Liver (tissue), 9 donors: ENCODE results near the gene IQSEC1. TPM values are rescaled to one million over a fixed set of nuclear protein-coding genes. Genes with fewer than 3 reads are reported as not detected.

ENCODE experiments used
- DNase-seq: peaks from one replicate; pipeline ENCODE4 v3.0.0-alpha.2; 2017; ENCODE audit warnings: low spot score
- H3K27ac ChIP-seq, 2 donors: one replicate each; pipeline ENCODE4 v1.7.0; 2013; ENCODE audit warnings: inconsistent platforms in 2 of 2, low read length in 2 of 2, control low read depth in 1 of 2, low read depth in 1 of 2, mild to moderate bottlenecking in 1 of 2
- H3K27me3 ChIP-seq, 4 donors: one replicate each; pipeline versions ENCODE4 v1.6.1 to v1.7.0; 2013; ENCODE audit warnings: low read length in 3 of 4, inconsistent platforms in 1 of 4, mild to moderate bottlenecking in 1 of 4, moderate library complexity in 1 of 4; ENCODE audit not compliant: control insufficient read depth in 4 of 4, insufficient read depth in 4 of 4
- H3K36me3 ChIP-seq, 4 donors: one replicate each; pipeline versions ENCODE4 v1.6.1 to v1.7.0; 2013; ENCODE audit warnings: low read length in 3 of 4, mild to moderate bottlenecking in 3 of 4, low read depth in 1 of 4, moderate library complexity in 1 of 4; ENCODE audit not compliant: control insufficient read depth in 4 of 4, insufficient read depth in 3 of 4
- H3K4me1 ChIP-seq, 4 donors: one replicate each; pipeline versions ENCODE4 v1.6.1 to v1.7.0; 2013; ENCODE audit warnings: low read length in 3 of 4, mild to moderate bottlenecking in 3 of 4, moderate library complexity in 1 of 4; ENCODE audit not compliant: control insufficient read depth in 4 of 4, insufficient read depth in 4 of 4
- H3K4me3 ChIP-seq, 3 donors: one replicate each; pipeline versions ENCODE4 v1.6.1 to v1.7.0; 2013; ENCODE audit warnings: low read length in 3 of 3, control low read depth in 1 of 3, low read depth in 1 of 3, mild to moderate bottlenecking in 1 of 3
- H3K9ac ChIP-seq, 2 donors: one replicate each; pipeline ENCODE4 v1.7.0; 2013; ENCODE audit warnings: low read length in 2 of 2, mild to moderate bottlenecking in 2 of 2, moderate library complexity in 2 of 2, control low read depth in 1 of 2, low read depth in 1 of 2
- H3K9me3 ChIP-seq, 4 donors: one replicate each; pipeline versions ENCODE4 v1.6.1 to v1.7.0; 2013; ENCODE audit warnings: low read length in 3 of 4; ENCODE audit not compliant: control insufficient read depth in 4 of 4
- ATF3 ChIP-seq: IDR thresholded peaks from 2 replicates; pipeline ENCODE4 v1.6.1; 2016; ENCODE audit warnings: antibody characterized with exemption
- CTCF ChIP-seq: fragments of 150-350 bp; IDR thresholded peaks from 2 replicates; pipeline ENCODE4 v1.5.1; 2017; ENCODE audit warnings: improper control_type of control experiment, low read depth, low read length; ENCODE audit not compliant: missing input control
- EGR1 ChIP-seq, 2 donors: IDR thresholded peaks; 2 replicates each; pipeline ENCODE4 v1.6.1; 2016 to 2018; ENCODE audit warnings: antibody characterized with exemption in 2 of 2, low read depth in 2 of 2
- GABPA ChIP-seq, 2 donors: IDR thresholded peaks in 1 of 2; conservative IDR thresholded peaks in 1 of 2; 2 replicates each; pipeline ENCODE4 v1.6.1; 2016; ENCODE audit warnings: antibody characterized with exemption in 2 of 2, mild to moderate bottlenecking in 1 of 2, moderate library complexity in 1 of 2
- HNF4A ChIP-seq, 2 donors: conservative IDR thresholded peaks; 2 replicates each; pipeline ENCODE4 v1.6.1; 2016; ENCODE audit warnings: antibody characterized with exemption in 2 of 2, mild to moderate bottlenecking in 2 of 2
- HNF4G ChIP-seq: IDR thresholded peaks from 2 replicates; pipeline ENCODE4 v1.6.1; 2016; ENCODE audit warnings: antibody characterized with exemption
- JUND ChIP-seq, 2 donors: IDR thresholded peaks; 2 replicates each; pipeline ENCODE4 v1.6.1; 2016; ENCODE audit warnings: antibody characterized with exemption in 2 of 2
- MAX ChIP-seq: IDR thresholded peaks from 2 replicates; pipeline ENCODE4 v1.6.1; 2016; ENCODE audit warnings: antibody characterized with exemption
- RAD21 ChIP-seq, 2 donors: IDR thresholded peaks; 2 replicates each; pipeline ENCODE4 v1.6.1; 2016; ENCODE audit warnings: antibody characterized with exemption in 2 of 2, mild to moderate bottlenecking in 2 of 2
- REST ChIP-seq: IDR thresholded peaks from 2 replicates; pipeline ENCODE4 v1.6.1; 2016; ENCODE audit warnings: antibody characterized with exemption, mild to moderate bottlenecking
- RXRA ChIP-seq, 2 donors: IDR thresholded peaks; 2 replicates each; pipeline ENCODE4 v1.6.1; 2017 to 2018; ENCODE audit warnings: antibody characterized with exemption in 2 of 2, mild to moderate bottlenecking in 1 of 2
- TAF1 ChIP-seq: conservative IDR thresholded peaks from 2 replicates; pipeline ENCODE4 v1.6.1; 2016; ENCODE audit warnings: antibody characterized with exemption, mild to moderate bottlenecking
- YY1 ChIP-seq: IDR thresholded peaks from 2 replicates; pipeline ENCODE4 v1.6.1; 2016; ENCODE audit warnings: antibody characterized with exemption, mild to moderate bottlenecking
- ZBTB33 ChIP-seq: IDR thresholded peaks from 2 replicates; pipeline ENCODE4 v1.6.1; 2016; ENCODE audit warnings: antibody characterized with exemption
- WGBS: extraction: QIAGEN DNeasy Blood & Tissue Kit; methylation state at CpG from one replicate; pipeline ENCODE4 v1.1.7; 2013; 5-methylcytosine and 5-hydroxymethylcytosine counted together
- polyA plus RNA-seq, 2 donors: library from polyadenylated mRNA; stranded (reverse) in 1 of 2; unstranded in 1 of 2; fragments of 200-250 nt in 1 of 2; fragments of >200 nt in 1 of 2; fragmentation: Nextera tagmentation in 1 of 2; extraction: Ambion mirVana in 1 of 2; gene quantifications; one replicate each; pipeline versions ENCODE4 v1.2.1 to v1.2.3, GENCODE V29; 2013 to 2015
- total RNA-seq, 2 donors: library from RNA; depleted of rRNA; stranded (reverse); fragments of >200 nt; gene quantifications; one replicate each; pipeline ENCODE4 v1.2.3, GENCODE V29; 2014
- donor health status: healthy.
- donor health status: healthy.
- donor health status: healthy.
- donor health status: healthy.
- donor health status: healthy.

The IQSEC1 gene
- 10 to 100 TPM; 54.7 to 56.0 TPM for total RNA-seq
- polyA plus RNA-seq = 10 to 100 TPM; 12.7 to 17.7 TPM

- H3K27ac ChIP-seq = no peak within 1 kb of the TSS
- WGBS = 42% methylated on average over 63 of the region's 63 CpGs
- H3K9me3 ChIP-seq = no peaks in the 10 kb centered on the region
- TF ChIP-seq CTCF (no peak), REST (no peak)
- no peaks in the 10 kb centered on the region for H3K36me3 ChIP-seq
- no peak within 1 kb of the TSS for H3K4me3 ChIP-seq
- no peaks in the 10 kb centered on the region for H3K27me3 ChIP-seq
- no peak for DNase-seq
- no peaks in the 10 kb centered on the region for H3K4me1 ChIP-seq
- no peak within 1 kb of the TSS for H3K9ac ChIP-seq
Measured at GRCh38 chr3:13073326-13074005, at the start of gene IQSEC1. TSS of gene IQSEC1 (minus strand) at chr3:13073429. CDS start at chr3:13073014, 415 bp downstream.

- no peak for DNase-seq
- no peak overlapping the region for H3K4me3 ChIP-seq
- no peaks in the 10 kb centered on the region for H3K27me3 ChIP-seq
- WGBS = 85% methylated on average over 20 of the region's 20 CpGs
- no peaks in the 10 kb centered on the region for H3K9me3 ChIP-seq
- no peak overlapping the region for H3K27ac ChIP-seq
- H3K36me3 ChIP-seq = no peaks in the 10 kb centered on the region
- H3K9ac ChIP-seq = no peak overlapping the region
- H3K4me1 ChIP-seq = no peaks in the 10 kb centered on the region
- TF ChIP-seq MAX = no peak
- no peak for TF ChIP-seq HNF4G
- TF ChIP-seq JUND (IDR thresholded peaks at IDR 0.05) = no peak
- no peak for TF ChIP-seq ZBTB33
- no peak for TF ChIP-seq YY1
- TF ChIP-seq RXRA (IDR thresholded peaks at IDR 0.05) = no peak
- no peak for TF ChIP-seq REST
- no peak for TF ChIP-seq GABPA (IDR thresholded peaks at IDR 0.05 in 1 of 2, conservative IDR thresholded peaks at IDR 0.05 in 1 of 2)
- TF ChIP-seq CTCF = no peak
- no peak for TF ChIP-seq TAF1
- no peak for TF ChIP-seq HNF4A (conservative IDR thresholded peaks at IDR 0.05)
- TF ChIP-seq ATF3 = no peak
- no peak for TF ChIP-seq RAD21 (IDR thresholded peaks at IDR 0.05)
- TF ChIP-seq EGR1 (IDR thresholded peaks at IDR 0.05; ENCODE audit: low read depth in 2 of 2) = no peak
Measured at GRCh38 chr3:13122081-13123012, 49.1 kb upstream of the IQSEC1 start.
